PC-3 (cell line): ENCODE measurements around the gene NKD1. TPM values are rescaled to one million over a fixed set of nuclear protein-coding genes. Genes with fewer than 3 reads are reported as not detected.

Experiments used
- ATAC-seq: fragments of 200-7000 bp; cut with Tn5 transposase; 2 replicates; pipeline ENCODE4 v1.9.1; 2020; ENCODE audit warnings: mild to moderate bottlenecking, moderate library complexity
- BruUV-seq: library from RNA; stranded (reverse); fragments of 400-500 nt; replicated peaks from 2 replicates; lab custom pipeline; 2021; lab: Mats Ljungman, UMichigan
- CTCF ChIA-PET: fragments of 300-600 bp; sonication (Branson Sonifier 250); formaldehyde crosslinking; loops from one replicate; lab custom pipeline; 2022; ENCODE audit warnings: antibody characterized with exemption; lab: Charles Lee
- POLR2A ChIA-PET: fragments of 300-600 bp; sonication (Branson Sonifier 250); formaldehyde crosslinking; loops from one replicate; lab custom pipeline; 2022; ENCODE audit warnings: antibody characterized with exemption; ENCODE audit not compliant: unreplicated experiment; lab: Charles Lee
- DNase-seq: peaks from one replicate; pipeline ENCODE4 v3.0.0-alpha.2; 2015
- H2AFZ ChIP-seq: fragments of 300-600 bp; sonication (generic); 2 replicates; pipeline ENCODE4 v1.6.0; 2016; ENCODE audit warnings: antibody characterized with exemption, low read length
- H3F3A ChIP-seq: fragments of 300-600 bp; sonication (generic); one replicate; pipeline ENCODE4 v1.6.0; 2017; ENCODE audit warnings: antibody characterized with exemption, low read length, control low read depth, mild to moderate bottlenecking; ENCODE audit not compliant: unreplicated experiment
- H3K27ac ChIP-seq: fragments of 300-600 bp; sonication (generic); 2 replicates; pipeline ENCODE4 v1.5.1; 2016; ENCODE audit warnings: mild to moderate bottlenecking, low read length
- H3K27me3 ChIP-seq: fragments of 300-600 bp; sonication (generic); 2 replicates; pipeline ENCODE4 v1.6.1; 2016; ENCODE audit warnings: low read length, mixed read lengths
- H3K36me3 ChIP-seq: fragments of 300-600 bp; sonication (generic); 2 replicates; pipeline ENCODE4 v1.6.1; 2016; ENCODE audit warnings: low read depth, mixed run types, low read length, mixed read lengths
- H3K4me1 ChIP-seq: fragments of 300-600 bp; sonication (generic); 2 replicates; pipeline ENCODE4 v1.5.1; 2016; ENCODE audit warnings: low read length; ENCODE audit not compliant: insufficient read depth
- H3K4me2 ChIP-seq: fragments of 300-600 bp; sonication (generic); 2 replicates; pipeline ENCODE4 v1.6.0; 2016; ENCODE audit warnings: low read length
- H3K4me3 ChIP-seq: fragments of 300-600 bp; sonication (generic); 2 replicates; pipeline ENCODE4 v1.5.1; 2016; ENCODE audit warnings: mild to moderate bottlenecking, low read length, mixed read lengths
- H3K79me2 ChIP-seq: fragments of 300-600 bp; sonication (generic); 2 replicates; pipeline ENCODE4 v1.6.1; 2017; ENCODE audit warnings: low read length, mixed read lengths
- H3K9ac ChIP-seq: fragments of 300-600 bp; sonication (generic); 2 replicates; pipeline ENCODE4 v1.6.0; 2016; ENCODE audit warnings: mild to moderate bottlenecking, low read length
- H3K9me2 ChIP-seq: fragments of 300-600 bp; sonication (generic); replicated peaks from 2 replicates; pipeline ENCODE4 v1.6.1; 2016; ENCODE audit warnings: mixed run types, low read length, mixed read lengths
- H3K9me3 ChIP-seq: fragments of 300-600 bp; sonication (generic); 2 replicates; pipeline ENCODE4 v1.6.1; 2016; ENCODE audit warnings: low read length, mixed read lengths
- H4K20me1 ChIP-seq: fragments of 300-600 bp; sonication (generic); 2 replicates; pipeline ENCODE4 v1.6.1; 2016; ENCODE audit warnings: low read length, mixed read lengths
- CTCF ChIP-seq: fragments of 300-600 bp; sonication (generic); conservative IDR thresholded peaks from 2 replicates; pipeline ENCODE4 v1.5.1; 2017; ENCODE audit warnings: antibody characterized with exemption, low read depth, mild to moderate bottlenecking, low read length
- EZH2 ChIP-seq: fragments of 300-600 bp; sonication (generic); IDR thresholded peaks from one replicate; pipeline ENCODE4 v1.6.1; 2017; ENCODE audit warnings: antibody characterized with exemption, mild to moderate bottlenecking, low read length; ENCODE audit not compliant: unreplicated experiment
- EZH2phosphoT487 ChIP-seq: fragments of 300-600 bp; sonication (generic); IDR thresholded peaks from 2 replicates; pipeline ENCODE4 v1.6.1; 2018; ENCODE audit warnings: mild to moderate bottlenecking, antibody characterized with exemption, low read length, borderline replicate concordance
- intact Hi-C: fragments of 100-400 bp; cut with micrococcal nuclease; formaldehyde crosslinking; loops from 2 replicates; pipeline ENCODE4 v1.9.0; 2023
- total RNA-seq: library from RNA; depleted of rRNA; stranded (reverse); fragments of >200 nt; gene quantifications from 2 replicates; pipeline ENCODE4 v1.2.3, GENCODE V29; 2014

The NKD1 gene
- total RNA-seq, 1 experiment from 2014 or later: 0.07 TPM

GRCh38 chr16:50617646-50618184 is 69.5 kb downstream of the NKD1 start:
- no TSS peak for BruUV-seq
- Histone ChIP-seq H3K36me3 (no peaks in the 10 kb centered on the region), H3F3A (no peaks in the 10 kb centered on the region), H2AFZ (no peak overlapping the region), H3K4me1 (no peaks in the 10 kb centered on the region), H3K4me2 (no peak overlapping the region), H3K9me2 (no peaks in the 10 kb centered on the region), H3K79me2 (no peaks in the 10 kb centered on the region), H3K9ac (no peak overlapping the region), H3K4me3 (no peak overlapping the region), H4K20me1 (no peaks in the 10 kb centered on the region), H3K27ac (no peak overlapping the region), H3K9me3 (no peaks in the 10 kb centered on the region), H3K27me3 (no peaks in the 10 kb centered on the region)
- intact Hi-C loops: loop anchor here (2.0 kb wide), 1 partner anchor 65 kb away; no protein-coding TSS in a partner anchor
- CTCF ChIA-PET: no interaction called here
- no peak for DNase-seq
- POLR2A ChIA-PET: no interaction called here
- TF ChIP-seq CTCF (no peak), EZH2phosphoT487 (no peak), EZH2 (no peak)
- no peak for ATAC-seq

GRCh38 chr16:50618238-50618918 is 70.2 kb downstream of the NKD1 start:
- ChIA-PET CTCF (no interaction called here), POLR2A (no interaction called here)
- H3K9me3 ChIP-seq: no peaks in the 10 kb centered on the region
- H3F3A ChIP-seq: no peaks in the 10 kb centered on the region
- DNase-seq (no peak), ATAC-seq (no peak)
- no peaks in the 10 kb centered on the region for H3K4me1 ChIP-seq
- H3K36me3 ChIP-seq: no peaks in the 10 kb centered on the region
- intact Hi-C loops: no loop called here
- H3K9ac ChIP-seq: no peak overlapping the region
- no peak overlapping the region for H3K27ac ChIP-seq
- no peaks in the 10 kb centered on the region for H4K20me1 ChIP-seq
- no TSS peak for BruUV-seq
- H2AFZ ChIP-seq: no peak overlapping the region
- H3K9me2 ChIP-seq: no peaks in the 10 kb centered on the region
- no peaks in the 10 kb centered on the region for H3K27me3 ChIP-seq
- H3K4me3 ChIP-seq: no peak overlapping the region
- no peak overlapping the region for H3K4me2 ChIP-seq
- TF ChIP-seq EZH2: no peak
- TF ChIP-seq EZH2phosphoT487: no peak
- no peak for TF ChIP-seq CTCF
- no peaks in the 10 kb centered on the region for H3K79me2 ChIP-seq
